ENCODE results near the gene MALRD1.

The MALRD1 gene

GRCh38 chr10:19518109-19518508 lies 469.5 kb downstream of the MALRD1 start:
- no peak overlapping the region for H2AFZ ChIP-seq (ENCODE audit: low read length)
- H3K4me1 ChIP-seq (ENCODE audit: insufficient read depth, low read length, severe bottlenecking), result no peaks in the 10 kb centered on the region
- no peaks in the 10 kb centered on the region for H3K79me2 ChIP-seq (ENCODE audit: insufficient read depth, low read length)
- no peak overlapping the region for H3K4me2 ChIP-seq (ENCODE audit: low read length)
- no peaks in the 10 kb centered on the region for H3K9me2 ChIP-seq (ENCODE audit: low read depth, low read length)
- no peaks in the 10 kb centered on the region for H3F3A ChIP-seq (ENCODE audit: insufficient read depth, low read length)
- no peaks in the 10 kb centered on the region for H4K20me1 ChIP-seq (ENCODE audit: insufficient read depth, low read length)
- no peak overlapping the region for H3K9ac ChIP-seq (ENCODE audit: low read length)
- no peaks in the 10 kb centered on the region for H3K36me3 ChIP-seq (ENCODE audit: insufficient read depth, low read length)
- H3K9me3 ChIP-seq (ENCODE audit: low read length), result 0 out of 2 replicates have a peak, but pooled peaks cover 3% of the 10 kb centered on the region
- H3K27me3 ChIP-seq (ENCODE audit: insufficient read depth, low read length), result no peaks in the 10 kb centered on the region
- no peak overlapping the region for H3K27ac ChIP-seq (ENCODE audit: low read depth, low read length, poor library complexity, severe bottlenecking)
- H3K4me3 ChIP-seq (ENCODE audit: low read depth, low read length, poor library complexity, severe bottlenecking), result no peak overlapping the region
- TF ChIP-seq EZH2 (IDR thresholded peaks at IDR 0.05; ENCODE audit: borderline replicate concordance, low read length) (no peak), CTCF (IDR thresholded peaks at IDR 0.05; ENCODE audit: low read length) (no peak)

GRCh38 chr10:19518632-19519031 lies 470.0 kb downstream of the MALRD1 start:
- TF ChIP-seq EZH2 (IDR thresholded peaks at IDR 0.05; ENCODE audit: borderline replicate concordance, low read length) (no peak), CTCF (IDR thresholded peaks at IDR 0.05; ENCODE audit: low read length) (no peak)
- Histone ChIP-seq H3K9me2 (ENCODE audit: low read depth, low read length) (no peaks in the 10 kb centered on the region), H3K36me3 (ENCODE audit: insufficient read depth, low read length) (no peaks in the 10 kb centered on the region), H3K4me2 (ENCODE audit: low read length) (no peak overlapping the region), H3K79me2 (ENCODE audit: insufficient read depth, low read length) (no peaks in the 10 kb centered on the region), H3K27ac (ENCODE audit: low read depth, low read length, poor library complexity, severe bottlenecking) (no peak overlapping the region), H3K9ac (ENCODE audit: low read length) (no peak overlapping the region), H3K4me3 (ENCODE audit: low read depth, low read length, poor library complexity, severe bottlenecking) (no peak overlapping the region), H3K4me1 (ENCODE audit: insufficient read depth, low read length, severe bottlenecking) (no peaks in the 10 kb centered on the region), H4K20me1 (ENCODE audit: insufficient read depth, low read length) (no peaks in the 10 kb centered on the region), H3K9me3 (ENCODE audit: low read length) (0 out of 2 replicates have a peak, but pooled peaks cover 3% of the 10 kb centered on the region), H3K27me3 (ENCODE audit: insufficient read depth, low read length) (no peaks in the 10 kb centered on the region), H3F3A (ENCODE audit: insufficient read depth, low read length) (no peaks in the 10 kb centered on the region), H2AFZ (ENCODE audit: low read length) (no peak overlapping the region)

GRCh38 chr10:19531324-19531723 lies 482.7 kb downstream of the MALRD1 start:
- Histone ChIP-seq H3K27me3 (ENCODE audit: insufficient read depth, low read length) (no peaks in the 10 kb centered on the region), H3K9me2 (ENCODE audit: low read depth, low read length) (no peaks in the 10 kb centered on the region), H3K4me1 (ENCODE audit: insufficient read depth, low read length, severe bottlenecking) (no peaks in the 10 kb centered on the region), H3K9ac (ENCODE audit: low read length) (no peak overlapping the region), H2AFZ (ENCODE audit: low read length) (no peak overlapping the region), H3K79me2 (ENCODE audit: insufficient read depth, low read length) (no peaks in the 10 kb centered on the region), H3K9me3 (ENCODE audit: low read length) (no peaks in the 10 kb centered on the region), H3K4me2 (ENCODE audit: low read length) (no peak overlapping the region), H3K4me3 (ENCODE audit: low read depth, low read length, poor library complexity, severe bottlenecking) (no peak overlapping the region), H3F3A (ENCODE audit: insufficient read depth, low read length) (no peaks in the 10 kb centered on the region), H3K27ac (ENCODE audit: low read depth, low read length, poor library complexity, severe bottlenecking) (no peak overlapping the region), H3K36me3 (ENCODE audit: insufficient read depth, low read length) (no peaks in the 10 kb centered on the region), H4K20me1 (ENCODE audit: insufficient read depth, low read length) (no peaks in the 10 kb centered on the region)
- TF ChIP-seq CTCF (IDR thresholded peaks at IDR 0.05; ENCODE audit: low read length) (no peak), EZH2 (IDR thresholded peaks at IDR 0.05; ENCODE audit: borderline replicate concordance, low read length) (no peak)

Measured in OCI-LY1 (cell line).